H1 (cell line): ENCODE data around the gene LMBR1. TPM values are rescaled to one million over a fixed set of nuclear protein-coding genes. Genes with fewer than 3 reads are reported as not detected.

Experiments used
- CTCF ChIA-PET: fragments of 300-600 bp; sonication (Branson Sonifier 250); formaldehyde crosslinking; loops from one replicate; lab custom pipeline; 2021; ENCODE audit not compliant: partially characterized antibody; lab: Charles Lee
- POLR2A ChIA-PET: fragments of 300-600 bp; sonication (Branson Sonifier 250); formaldehyde crosslinking; loops from one replicate; lab custom pipeline; 2021; ENCODE audit warnings: inconsistent platforms; ENCODE audit not compliant: partially characterized antibody; lab: Charles Lee
- DNase-seq, 2 experiments: peaks; one replicate each; pipeline versions ENCODE4 v3.0.0 to v3.0.0-alpha.2; 2010 to 2022; ENCODE audit warnings: low spot score in 2 of 2, low read depth in 1 of 2, mixed read lengths in 1 of 2
- FAIRE-seq: peaks from 2 replicates; lab custom pipeline; 2011; peaks lifted over from hg19 to GRCh38; lab: Jason Lieb, UNC
- H2AFZ ChIP-seq: 2 replicates; pipeline ENCODE4 v1.8.1; 2012; ENCODE audit warnings: low read length, inconsistent platforms
- H2AK5ac ChIP-seq: 2 replicates; pipeline ENCODE4 v1.6.1; 2013; ENCODE audit warnings: low read depth, low read length
- H2BK120ac ChIP-seq: replicated peaks from 2 replicates; pipeline ENCODE3; 2013; ENCODE audit warnings: low read depth, low read length, inconsistent platforms
- H2BK12ac ChIP-seq: 2 replicates; pipeline ENCODE4 v1.6.1; 2013; ENCODE audit warnings: low read depth, low read length
- H2BK15ac ChIP-seq: 2 replicates; pipeline ENCODE4 v1.6.1; 2013; ENCODE audit warnings: low read length
- H2BK20ac ChIP-seq: 2 replicates; pipeline ENCODE4 v1.6.1; 2013; ENCODE audit warnings: low read length
- H2BK5ac ChIP-seq: 2 replicates; pipeline ENCODE4 v1.6.1; 2013; ENCODE audit warnings: low read depth, low read length
- H3K14ac ChIP-seq: 2 replicates; pipeline ENCODE4 v1.6.1; 2013; ENCODE audit warnings: inconsistent platforms; ENCODE audit not compliant: insufficient read length
- H3K18ac ChIP-seq: 2 replicates; pipeline ENCODE4 v1.6.1; 2013; ENCODE audit warnings: low read length; ENCODE audit errors: extremely low read depth
- H3K23ac ChIP-seq: 2 replicates; pipeline ENCODE4 v1.6.1; 2013; ENCODE audit warnings: inconsistent platforms; ENCODE audit not compliant: insufficient read length
- H3K23me2 ChIP-seq: 2 replicates; pipeline ENCODE4 v1.6.1; 2013; ENCODE audit warnings: low read depth, low read length
- H3K27ac ChIP-seq: 2 replicates; pipeline ENCODE4 v1.6.1; 2011; ENCODE audit warnings: low read depth, low read length, inconsistent platforms
- H3K27me3 ChIP-seq, 4 experiments: replicated peaks in 1 of 4; 1 replicate in 1 of 4; 2 replicates in 3 of 4; pipeline versions ENCODE4 v1.6.1 to v1.8.1; 2011 to 2013; ENCODE audit warnings: low read length in 3 of 4, mild to moderate bottlenecking in 3 of 4, inconsistent platforms in 2 of 4, mixed read lengths in 2 of 4, moderate library complexity in 1 of 4; ENCODE audit not compliant: control insufficient read depth in 3 of 4, insufficient read depth in 3 of 4; ENCODE audit errors: extremely low read depth in 1 of 4
- H3K36me3 ChIP-seq, 4 experiments: 2 replicates each; pipeline versions ENCODE4 v1.6.1 to v1.8.1; 2011 to 2013; ENCODE audit warnings: mild to moderate bottlenecking in 4 of 4, low read length in 3 of 4, moderate library complexity in 2 of 4, control low read depth in 1 of 4, inconsistent platforms in 1 of 4; ENCODE audit not compliant: insufficient read depth in 4 of 4, control insufficient read depth in 2 of 4
- H3K4ac ChIP-seq: replicated peaks from 2 replicates; pipeline ENCODE3; 2013; ENCODE audit warnings: low read length, low read depth, mixed read lengths, inconsistent platforms; ENCODE audit not compliant: insufficient read length
- H3K4me1 ChIP-seq, 4 experiments: replicated peaks in 1 of 4; 1 replicate in 1 of 4; 2 replicates in 3 of 4; pipeline versions ENCODE4 v1.6.1 to v1.8.1; 2011 to 2013; ENCODE audit warnings: low read length in 3 of 4, inconsistent platforms in 2 of 4, mixed read lengths in 1 of 4; ENCODE audit not compliant: insufficient read depth in 4 of 4, control insufficient read depth in 3 of 4
- H3K4me2 ChIP-seq, 2 experiments: 2 replicates each; pipeline versions ENCODE4 v1.6.1 to v1.8.1; 2011 to 2013; ENCODE audit warnings: low read depth in 2 of 2, low read length in 2 of 2, control low read depth in 1 of 2, inconsistent platforms in 1 of 2, mild to moderate bottlenecking in 1 of 2; ENCODE audit not compliant: insufficient read depth in 1 of 2
- H3K4me3 ChIP-seq, 4 experiments: fragments of 200-600, 300-600 bp in 1 of 4; sonication (generic), shearing (Covaris generic), sonication (Bioruptor Twin) in 1 of 4; 2 replicates each; pipeline versions ENCODE4 v1.5.1 to v1.8.1; 2011 to 2016; ENCODE audit warnings: low read length in 4 of 4, low read depth in 3 of 4, control low read depth in 2 of 4, inconsistent platforms in 2 of 4, mild to moderate bottlenecking in 2 of 4, mixed read lengths in 1 of 4, moderate library complexity in 1 of 4; ENCODE audit not compliant: insufficient read depth in 2 of 4; ENCODE audit errors: extremely low read depth in 1 of 4
- H3K56ac ChIP-seq: replicated peaks from 2 replicates; pipeline ENCODE3; 2013; ENCODE audit warnings: low read depth, mild to moderate bottlenecking, mixed read lengths, low read length, inconsistent platforms; ENCODE audit not compliant: insufficient read length
- H3K79me1 ChIP-seq: 2 replicates; pipeline ENCODE4 v1.6.1; 2013; ENCODE audit warnings: low read depth, low read length, control low read depth
- H3K79me2 ChIP-seq, 2 experiments: 2 replicates each; pipeline versions ENCODE4 v1.6.1 to v1.8.1; 2012 to 2013; ENCODE audit warnings: low read length in 2 of 2, mild to moderate bottlenecking in 2 of 2, inconsistent platforms in 1 of 2; ENCODE audit not compliant: insufficient read depth in 2 of 2, control insufficient read depth in 1 of 2
- H3K9ac ChIP-seq, 4 experiments: replicated peaks in 1 of 4; 1 replicate in 1 of 4; 2 replicates in 3 of 4; pipeline versions ENCODE4 v1.6.1 to v1.8.1; 2011 to 2013; ENCODE audit warnings: low read depth in 3 of 4, low read length in 3 of 4, control low read depth in 2 of 4, mild to moderate bottlenecking in 2 of 4, moderate library complexity in 2 of 4, inconsistent platforms in 1 of 4; ENCODE audit errors: extremely low read depth in 1 of 4
- H3K9me3 ChIP-seq, 2 experiments: 2 replicates each; pipeline versions ENCODE4 v1.6.1 to v1.8.1; 2012 to 2013; ENCODE audit warnings: mild to moderate bottlenecking in 2 of 2, moderate library complexity in 2 of 2, control low read depth in 1 of 2, inconsistent platforms in 1 of 2, low read depth in 1 of 2, low read length in 1 of 2, mixed read lengths in 1 of 2; ENCODE audit not compliant: insufficient read depth in 2 of 2
- H4K20me1 ChIP-seq, 2 experiments: replicated peaks in 1 of 2; 2 replicates each; pipeline versions ENCODE3 to v1.8.1; 2011 to 2013; ENCODE audit warnings: inconsistent platforms in 2 of 2, low read length in 2 of 2, mild to moderate bottlenecking in 1 of 2; ENCODE audit not compliant: insufficient read depth in 2 of 2, control insufficient read depth in 1 of 2
- H4K5ac ChIP-seq: 2 replicates; pipeline ENCODE4 v1.6.1; 2013; ENCODE audit warnings: low read length, low read depth, mixed read lengths, inconsistent platforms; ENCODE audit not compliant: insufficient read length
- H4K8ac ChIP-seq: 2 replicates; pipeline ENCODE4 v1.8.0; 2013; ENCODE audit warnings: mild to moderate bottlenecking, moderate library complexity, low read length, inconsistent platforms; ENCODE audit not compliant: insufficient read depth; ENCODE audit errors: extremely low read depth
- H4K91ac ChIP-seq: replicated peaks from 2 replicates; pipeline ENCODE3; 2013; ENCODE audit warnings: low read length, mixed read lengths, inconsistent platforms; ENCODE audit not compliant: insufficient read length
- BRCA1 ChIP-seq: IDR thresholded peaks from 2 replicates; pipeline ENCODE4 v1.6.1; 2012; ENCODE audit warnings: low read depth, low read length, improper control_type of control experiment
- CREB1 ChIP-seq: IDR thresholded peaks from 2 replicates; pipeline ENCODE4 v1.6.1; 2012; ENCODE audit warnings: inconsistent platforms
- RAD21 ChIP-seq, 2 experiments: IDR thresholded peaks in 1 of 2; conservative IDR thresholded peaks in 1 of 2; 2 replicates each; pipeline ENCODE4 v1.6.1; 2011; ENCODE audit warnings: low read depth in 2 of 2, low read length in 2 of 2, improper control_type of control experiment in 1 of 2, inconsistent platforms in 1 of 2, mild to moderate bottlenecking in 1 of 2, moderate library complexity in 1 of 2
- RFX5 ChIP-seq: IDR thresholded peaks from 2 replicates; pipeline ENCODE4 v1.6.1; 2011; ENCODE audit warnings: low read depth, low read length, improper control_type of control experiment, borderline replicate concordance
- RXRA ChIP-seq: IDR thresholded peaks from 2 replicates; pipeline ENCODE4 v1.6.1; 2011; ENCODE audit warnings: low read depth, mild to moderate bottlenecking, low read length, moderate library complexity; ENCODE audit not compliant: insufficient read depth
- SP4 ChIP-seq: IDR thresholded peaks from 2 replicates; pipeline ENCODE4 v1.6.1; 2012; ENCODE audit warnings: low read length, inconsistent platforms
- WGBS, 2 experiments: shearing (Covaris generic) in 1 of 2; methylation state at CpG; one replicate each; pipeline versions ENCODE4 v1.1.6 to v1.1.7; 2013 to 2015; ENCODE audit warnings: low lambda C conversion rate in 2 of 2, mixed read lengths in 2 of 2, inconsistent platforms in 1 of 2, low coverage in 1 of 2, missing lambda C conversion rate in 1 of 2; ENCODE audit not compliant: insufficient replicate concordance in 2 of 2, insufficient coverage in 1 of 2, insufficient read length in 1 of 2; ENCODE audit errors: extremely low coverage in 1 of 2, missing lambda C conversion rate in 1 of 2; 5-methylcytosine and 5-hydroxymethylcytosine counted together
- polyA plus RNA-seq, 7 experiments: library from polyadenylated mRNA; depleted of rRNA in 3 of 7; stranded (reverse) in 5 of 7; unstranded in 2 of 7; fragments of >200 nt in 5 of 7; fragments of 200-250 nt in 2 of 7; gene quantifications; 1 replicate in 5 of 7; 2 replicates in 1 of 7; 4 replicates in 1 of 7; pipeline versions ENCODE4 v1.2.1 to v1.2.3, GENCODE V29; 2011 to 2013; ENCODE audit warnings: missing spikeins in 2 of 7, mixed read lengths in 2 of 7
- total RNA-seq: library from RNA; stranded (reverse); fragmentation: NEBNext Ultra II Directional; extraction: Animal tissue kit (Norgen Biotek cat#: 25700); gene quantifications from 2 replicates; pipeline ENCODE4 v1.2.1, GENCODE V29; 2021

The LMBR1 gene
- total and polyA plus RNA-seq, 2 of the 8 experiments (the other 6 are each of a cell fraction or from before 2014, with no cell fraction given) = 15.1 to 70.4 TPM

GRCh38 chr7:156759579-156760202, 133.3 kb downstream of the LMBR1 start:
- no peak for FAIRE-seq
- H3K56ac ChIP-seq = no peak overlapping the region
- TF ChIP-seq RXRA = no peak
- TF ChIP-seq RAD21 (IDR thresholded peaks at IDR 0.05 in 1 of 2, conservative IDR thresholded peaks at IDR 0.05 in 1 of 2; ENCODE audit: low read depth in 2 of 2, low read length in 2 of 2) = no peak
- TF ChIP-seq RFX5 = no peak
- no peak for TF ChIP-seq BRCA1
- TF ChIP-seq CREB1 = no peak
- TF ChIP-seq SP4 = no peak
- TF ChIP-seq, all 59 proteins: peak for 0
- no peak overlapping the region for H3K9ac ChIP-seq
- H2AK5ac ChIP-seq = no peak overlapping the region
- no peaks in the 10 kb centered on the region for H3K79me2 ChIP-seq
- H4K5ac ChIP-seq = no peak overlapping the region
- H3K4ac ChIP-seq = no peak overlapping the region
- H2BK20ac ChIP-seq = no peak overlapping the region
- no peak overlapping the region for H4K91ac ChIP-seq
- no peaks in the 10 kb centered on the region for H3K79me1 ChIP-seq
- H3K23me2 ChIP-seq = no peaks in the 10 kb centered on the region; the same call in 1 of the 2 replicates
- no peak overlapping the region for H2BK5ac ChIP-seq
- no peak for DNase-seq
- ChIA-PET CTCF (interaction anchor here (1.0 kb wide), 1 partner anchor 200 kb away, joined by 3 read pairs; no protein-coding TSS in a partner anchor), POLR2A (no interaction called here)
- no peak overlapping the region for H3K23ac ChIP-seq
- H3K4me2 ChIP-seq = no peak overlapping the region
- H2BK12ac ChIP-seq = no peak overlapping the region
- H2BK120ac ChIP-seq = no peak overlapping the region
- no peaks in the 10 kb centered on the region for H4K20me1 ChIP-seq
- H2BK15ac ChIP-seq = no peak overlapping the region
- H3K18ac ChIP-seq = no peak overlapping the region
- peaks cover 0 to 7% (median under 1%) of the 10 kb centered on the region in 4 experiments; a peak in 1 of 7 replicates for H3K4me1 ChIP-seq
- H4K8ac ChIP-seq = no peak overlapping the region
- H3K27ac ChIP-seq = no peak overlapping the region
- no peaks in the 10 kb centered on the region for H3K27me3 ChIP-seq
- H2AFZ ChIP-seq = no peak overlapping the region
- no peak overlapping the region for H3K14ac ChIP-seq
- 91% methylated on average over 7 of the region's 7 CpGs; no CpG with 5 or more reads in 1 of the 2 experiments for WGBS, 2 experiments
- no peaks in the 10 kb centered on the region for H3K9me3 ChIP-seq
- no peak overlapping the region for H3K4me3 ChIP-seq
- peaks cover 0 to 2% (median 1%) of the 10 kb centered on the region in 4 experiments; a peak in 3 of 8 replicates for H3K36me3 ChIP-seq
